ENCODE measurements around the gene BTF3.

- no peak for TF ChIP-seq CTCF (conservative IDR thresholded peaks at IDR 0.05)
- no peak for TF ChIP-seq EZH2 (IDR thresholded peaks at IDR 0.05; ENCODE audit: low read depth)
Observed at GRCh38 chr5:73499187-73499586, 945 bp downstream of the BTF3 start.
